ENCODE measurements around the gene MYDGF. TPM values are rescaled to one million over a fixed set of nuclear protein-coding genes. Genes with fewer than 3 reads are reported as not detected.

MYDGF gene
- total RNA-seq, 1 donor from 2014 or later, result 83.0 TPM

- no peak overlapping the region for H3K4me3 ChIP-seq (ENCODE audit: low read depth, low read length)
- peak; percentile 46 for TF ChIP-seq CTCF (conservative IDR thresholded peaks at IDR 0.05; ENCODE audit: low read depth, low read length)
- no peak for DNase-seq (ENCODE audit: low read depth)
Measured at GRCh38 chr19:4660181-4660791, 9.9 kb downstream of the MYDGF start.

GRCh38 chr19:4657835-4658234, 12.3 kb downstream of the MYDGF start:
- TF ChIP-seq CTCF (conservative IDR thresholded peaks at IDR 0.05; ENCODE audit: low read depth, low read length), result no peak
- no peak overlapping the region for H3K4me3 ChIP-seq (ENCODE audit: low read depth, low read length)
- DNase-seq (ENCODE audit: low read depth), result no peak

- DNase-seq (ENCODE audit: low read depth), result no peak
- no peak for TF ChIP-seq CTCF (conservative IDR thresholded peaks at IDR 0.05; ENCODE audit: low read depth, low read length)
- H3K4me3 ChIP-seq (ENCODE audit: low read depth, low read length), result no peak overlapping the region
Measured at GRCh38 chr19:4657262-4657661, 12.9 kb downstream of the MYDGF start.

- no peak for TF ChIP-seq CTCF (conservative IDR thresholded peaks at IDR 0.05; ENCODE audit: low read depth, low read length)
- H3K4me3 ChIP-seq (ENCODE audit: low read depth, low read length), result no peak overlapping the region
- no peak for DNase-seq (ENCODE audit: low read depth)
Measured at GRCh38 chr19:4656102-4656501, 14.0 kb downstream of the MYDGF start.

- TF ChIP-seq CTCF (conservative IDR thresholded peaks at IDR 0.05; ENCODE audit: low read depth, low read length), result no peak
- DNase-seq (ENCODE audit: low read depth), result no peak
- H3K4me3 ChIP-seq (ENCODE audit: low read depth, low read length), result no peak overlapping the region
Measured at GRCh38 chr19:4654437-4655361, 15.4 kb downstream of the MYDGF start.

GRCh38 chr19:4653793-4654436, 16.2 kb downstream of the MYDGF start:
- H3K4me3 ChIP-seq (ENCODE audit: low read depth, low read length), result no peak overlapping the region
- TF ChIP-seq CTCF (conservative IDR thresholded peaks at IDR 0.05; ENCODE audit: low read depth, low read length), result no peak
- no peak for DNase-seq (ENCODE audit: low read depth)

Measured in epithelial cell of proximal tubule (primary cell).